WTC11 (cell line): ENCODE data around the gene SIGLEC10. TPM values are rescaled to one million over a fixed set of nuclear protein-coding genes. Genes with fewer than 3 reads are reported as not detected.

Experiments used
- ATAC-seq: fragments of 200-7000 bp; cut with Tn5 transposase; 2 replicates; pipeline ENCODE4 v1.10.0; 2021; ENCODE audit warnings: mild to moderate bottlenecking, moderate library complexity
- CTCF ChIA-PET: fragments of 300-600 bp; sonication (Branson Sonifier 250); formaldehyde crosslinking; loops from one replicate; lab custom pipeline; 2021; ENCODE audit warnings: antibody characterized with exemption; lab: Charles Lee
- POLR2A ChIA-PET: fragments of 350-600 bp; sonication (Branson Sonifier 250); formaldehyde crosslinking; loops from one replicate; lab custom pipeline; 2021; ENCODE audit warnings: antibody characterized with exemption; lab: Charles Lee
- DNase-seq: peaks from one replicate; pipeline ENCODE4 v3.0.0; 2021; ENCODE audit warnings: low spot score
- H3K27ac Mint-ChIP-seq: 2 replicates; pipeline ENCODE4 v1.8.0; 2021; ENCODE audit warnings: mixed read lengths
- H3K27me3 Mint-ChIP-seq: 2 replicates; pipeline ENCODE4 v1.8.0; 2021; ENCODE audit warnings: low read depth, mild to moderate bottlenecking, moderate library complexity, mixed read lengths
- H3K36me3 Mint-ChIP-seq: 2 replicates; pipeline ENCODE4 v1.8.0; 2021; ENCODE audit warnings: mixed read lengths
- H3K4me1 Mint-ChIP-seq: 2 replicates; pipeline ENCODE4 v1.8.0; 2022; ENCODE audit warnings: mixed read lengths
- H3K4me3 Mint-ChIP-seq: 2 replicates; pipeline ENCODE4 v1.8.0; 2021; ENCODE audit warnings: mild to moderate bottlenecking, moderate library complexity, mixed read lengths
- H3K9me3 Mint-ChIP-seq: 2 replicates; pipeline ENCODE4 v1.8.0; 2021; ENCODE audit warnings: mixed read lengths
- E2F1 ChIP-seq: sonication (generic); formaldehyde crosslinking; IDR thresholded peaks from 2 replicates; pipeline ENCODE4 v1.8.0; 2022; ENCODE audit warnings: mild to moderate bottlenecking, missing genetic modification reagents
- E2F4 ChIP-seq: sonication (generic); formaldehyde crosslinking; IDR thresholded peaks from 2 replicates; pipeline ENCODE4 v1.8.1; 2022; ENCODE audit warnings: low read depth, mild to moderate bottlenecking, moderate library complexity, missing genetic modification reagents, borderline replicate concordance
- ESRRA ChIP-seq: sonication (generic); formaldehyde crosslinking; IDR thresholded peaks from 2 replicates; pipeline ENCODE4 v1.8.1; 2022; ENCODE audit warnings: mild to moderate bottlenecking, missing genetic modification reagents, borderline replicate concordance
- FOXJ3 ChIP-seq: sonication (generic); formaldehyde crosslinking; IDR thresholded peaks from 2 replicates; pipeline ENCODE4 v1.9.0; 2021; ENCODE audit warnings: missing genetic modification reagents, mild to moderate bottlenecking, borderline replicate concordance
- GTF2I ChIP-seq: fragments of 250-450 bp; sonication (Bioruptor Pico); conservative IDR thresholded peaks from 2 replicates; pipeline ENCODE4 v1.4.0; 2021; ENCODE audit warnings: mild to moderate bottlenecking
- HMGA2 ChIP-seq: fragments of 250-450 bp; sonication (Bioruptor Pico); IDR thresholded peaks from 2 replicates; pipeline ENCODE4 v1.4.0; 2021; ENCODE audit warnings: mild to moderate bottlenecking, moderate library complexity
- PRDM15 ChIP-seq: sonication (generic); formaldehyde crosslinking; IDR thresholded peaks from 2 replicates; pipeline ENCODE4 v1.8.0; 2022; ENCODE audit warnings: missing genetic modification reagents
- SMAD4 ChIP-seq: sonication (generic); formaldehyde crosslinking; IDR thresholded peaks from 2 replicates; pipeline ENCODE4 v1.8.0; 2022; ENCODE audit warnings: mild to moderate bottlenecking, missing genetic modification reagents
- SP1 ChIP-seq: sonication (generic); formaldehyde crosslinking; conservative IDR thresholded peaks from 2 replicates; pipeline ENCODE4 v1.8.1; 2022; ENCODE audit warnings: missing genetic modification reagents
- USF2 ChIP-seq: sonication (generic); formaldehyde crosslinking; IDR thresholded peaks from 2 replicates; pipeline ENCODE4 v1.8.1; 2023; ENCODE audit warnings: mild to moderate bottlenecking, missing genetic modification reagents, moderate library complexity
- ZBTB43 ChIP-seq: sonication (generic); formaldehyde crosslinking; IDR thresholded peaks from 2 replicates; pipeline ENCODE4 v1.8.1; 2023; ENCODE audit warnings: mild to moderate bottlenecking, missing genetic modification reagents
- ZNF317 ChIP-seq: sonication (generic); formaldehyde crosslinking; IDR thresholded peaks from 2 replicates; pipeline ENCODE4 v1.8.1; 2023; ENCODE audit warnings: low read depth, mild to moderate bottlenecking, moderate library complexity, missing genetic modification reagents, borderline replicate concordance
- total RNA-seq: library from RNA; stranded (reverse); gene quantifications from 3 replicates; pipeline ENCODE4 v1.2.3, GENCODE V29; 2021

Gene SIGLEC10
- total RNA-seq, 1 experiment from 2014 or later: not detected

GRCh38 chr19:51361239-51361638 is 56.2 kb downstream of the SIGLEC10 start:
- TF ChIP-seq HMGA2 (CRISPR knock-in tag) (no peak), PRDM15 (CRISPR knock-in tag) (no peak), USF2 (CRISPR knock-in tag) (no peak), ZNF317 (no peak), FOXJ3 (CRISPR knock-in tag) (no peak), SMAD4 (no peak), E2F1 (CRISPR knock-in tag) (no peak), E2F4 (no peak), SP1 (CRISPR knock-in tag) (no peak), ZBTB43 (no peak), GTF2I (CRISPR knock-in tag) (no peak), ESRRA (CRISPR knock-in tag) (no peak)
- TF ChIP-seq, all 79 proteins: peak for 0
- POLR2A ChIA-PET: no interaction called here
- Mint-ChIP-seq H3K9me3 (no peaks in the 10 kb centered on the region), H3K27me3 (no peaks in the 10 kb centered on the region), H3K27ac (no peak overlapping the region), H3K4me3 (no peak overlapping the region), H3K4me1 (peaks cover 26% of the 10 kb centered on the region), H3K36me3 (no peaks in the 10 kb centered on the region)
- DNase-seq (no peak), ATAC-seq (no peak)
- CTCF ChIA-PET: no interaction called here

Other genes with a start within 250 kb of the SIGLEC10 start
- gene CD33, start 192.6 kb downstream of the SIGLEC10 start, total RNA-seq: 0.25 to 0.57 TPM (median 0.31 TPM) in 3 replicates
- gene SIGLECL1, start 166.6 kb downstream of the SIGLEC10 start, total RNA-seq: not detected in 3 replicates
- gene IGLON5, start 106.0 kb downstream of the SIGLEC10 start, total RNA-seq: 41.2 to 64.1 TPM (median 60.2 TPM) in 3 replicates
- gene VSIG10L, start 75.5 kb downstream of the SIGLEC10 start, total RNA-seq: 11.6 to 14.1 TPM (median 14.1 TPM) in 3 replicates
- 60.6 to 63.8 TPM (median 62.1 TPM) in 3 replicates for gene ETFB, start 51.3 kb downstream of the SIGLEC10 start, total RNA-seq
- 1.7 to 2.1 TPM (median 1.9 TPM) in 3 replicates for gene CLDND2, start 48.6 kb downstream of the SIGLEC10 start, total RNA-seq
- gene NKG7, start 45.0 kb downstream of the SIGLEC10 start, total RNA-seq: 0.53 to 0.63 TPM in 2 of 3 replicates, not detected in the other
- not detected in 3 replicates for gene LIM2, start 29.7 kb downstream of the SIGLEC10 start, total RNA-seq
- 2.9 to 6.1 TPM (median 5.7 TPM) in 3 replicates for gene C19orf84, start 27.1 kb downstream of the SIGLEC10 start, total RNA-seq
- not detected in 3 replicates for gene SIGLEC8, start 40.8 kb upstream of the SIGLEC10 start, total RNA-seq
- not detected in 3 replicates for gene CEACAM18, start 60.9 kb upstream of the SIGLEC10 start, total RNA-seq
- not detected in 3 replicates for gene SIGLEC12, start 84.2 kb upstream of the SIGLEC10 start, total RNA-seq
- 0.25 to 0.57 TPM (median 0.37 TPM) in 3 replicates for gene SIGLEC6, start 114.0 kb upstream of the SIGLEC10 start, total RNA-seq
- 10.7 to 11.2 TPM (median 10.9 TPM) in 3 replicates for gene ZNF175, start 153.6 kb upstream of the SIGLEC10 start, total RNA-seq
- gene SIGLEC5, start 212.8 kb upstream of the SIGLEC10 start, total RNA-seq: 0.15 TPM in 1 of 3 replicates, not detected in the others
- gene SIGLEC14, start 229.2 kb upstream of the SIGLEC10 start, total RNA-seq: not detected in 3 replicates